HG03460 (cell line): ENCODE measurements around the gene VARS1.
"Not testable (repeated sequence)": the region's sequence is repeated elsewhere in the genome, so short reads cannot be mapped to it uniquely, and the experiment has no call there.

Source experiments
- ATAC-seq: cut with Tn5 transposase; IDR thresholded peaks from one replicate; pipeline ENCODE4 v1.9.1; 2021; ENCODE audit not compliant: unreplicated experiment

VARS1 gene

GRCh38 chr6:31795616-31796298 is at the start of gene VARS1:
Gene VARS1, minus strand, starts transcription at chr6:31795752. Its CDS starts 535 bp downstream, at chr6:31795217.
- no peak for ATAC-seq

- no peak for ATAC-seq
These were observed 49.0 kb upstream of the VARS1 start for GRCh38 chr6:31844507-31844906.

GRCh38 chr6:31842053-31842452 is 46.5 kb upstream of the VARS1 start:
- ATAC-seq = no peak

- not testable (repeated sequence) for ATAC-seq
These were observed 44.2 kb upstream of the VARS1 start for GRCh38 chr6:31839779-31840126.

- ATAC-seq = no peak
These were observed 43.4 kb upstream of the VARS1 start for GRCh38 chr6:31838968-31839367.

- ATAC-seq = not testable (repeated sequence)
These were observed 42.6 kb upstream of the VARS1 start for GRCh38 chr6:31838114-31838553.

- ATAC-seq = no peak
These were observed 42.0 kb upstream of the VARS1 start for GRCh38 chr6:31837369-31838113.

- no peak for ATAC-seq
These were observed 41.2 kb upstream of the VARS1 start for GRCh38 chr6:31836474-31837368.

GRCh38 chr6:31836047-31836473 is 40.5 kb upstream of the VARS1 start:
- no peak for ATAC-seq

GRCh38 chr6:31834367-31835250 is 39.1 kb upstream of the VARS1 start:
- ATAC-seq = no peak

- ATAC-seq = no peak
These were observed 36.0 kb upstream of the VARS1 start for GRCh38 chr6:31831350-31832215.

GRCh38 chr6:31830886-31831335 is 35.4 kb upstream of the VARS1 start:
- no peak for ATAC-seq

GRCh38 chr6:31829633-31830283 is 34.2 kb upstream of the VARS1 start:
- ATAC-seq = no peak

- ATAC-seq = peak; percentile 62
These were observed 31.9 kb upstream of the VARS1 start, which contains the start of gene HSPA1B for GRCh38 chr6:31827286-31828079. Gene HSPA1B, plus strand, starts transcription at chr6:31827738. Its CDS starts 213 bp downstream, at chr6:31827951.

GRCh38 chr6:31826793-31827285 is 31.3 kb upstream of the VARS1 start:
- ATAC-seq = no peak

- no peak for ATAC-seq
These were observed 30.0 kb upstream of the VARS1 start for GRCh38 chr6:31825553-31825952.

GRCh38 chr6:31823592-31824196 is 28.1 kb upstream of the VARS1 start:
- ATAC-seq = not testable (repeated sequence)
